Loucy (cell line): ENCODE data around the gene GSTM3.

Experiments used
- H2AFZ ChIP-seq: fragments of 200-600 bp; sonication (generic); 2 replicates; pipeline ENCODE4 v1.6.0; 2016; ENCODE audit warnings: antibody characterized with exemption, mild to moderate bottlenecking, low read length, moderate library complexity
- H3F3A ChIP-seq: fragments of 200-600 bp; 2 replicates; pipeline ENCODE4 v1.6.0; 2016; ENCODE audit warnings: antibody characterized with exemption, low read depth, mild to moderate bottlenecking
- H3K27me3 ChIP-seq: fragments of 200-600 bp; sonication (generic); 2 replicates; pipeline ENCODE4 v1.6.1; 2014; ENCODE audit warnings: low read length, mild to moderate bottlenecking; ENCODE audit not compliant: insufficient read depth, poor library complexity, severe bottlenecking
- H3K36me3 ChIP-seq: fragments of 200-600 bp; sonication (generic); 2 replicates; pipeline ENCODE4 v1.6.1; 2016; ENCODE audit warnings: low read length; ENCODE audit not compliant: insufficient read depth
- H3K4me1 ChIP-seq: fragments of 200-600 bp; sonication (generic); 2 replicates; pipeline ENCODE4 v1.5.1; 2014; ENCODE audit warnings: low read length, mild to moderate bottlenecking; ENCODE audit not compliant: insufficient read depth, poor library complexity, severe bottlenecking
- H3K4me2 ChIP-seq: fragments of 200-600 bp; sonication (generic); 2 replicates; pipeline ENCODE4 v1.6.0; 2014; ENCODE audit warnings: antibody characterized with exemption, low read length, low read depth, mild to moderate bottlenecking; ENCODE audit not compliant: poor library complexity, severe bottlenecking
- H3K4me3 ChIP-seq: fragments of 200-600 bp; sonication (generic); 2 replicates; pipeline ENCODE4 v1.5.1; 2014; ENCODE audit warnings: low read length, mild to moderate bottlenecking, mixed read lengths; ENCODE audit not compliant: poor library complexity, severe bottlenecking
- H3K79me2 ChIP-seq: fragments of 200-600 bp; sonication (generic); 2 replicates; pipeline ENCODE4 v1.6.1; 2014; ENCODE audit warnings: low read length; ENCODE audit not compliant: insufficient read depth
- H3K9ac ChIP-seq: fragments of 200-600 bp; sonication (generic); 2 replicates; pipeline ENCODE4 v1.6.0; 2014; ENCODE audit warnings: mild to moderate bottlenecking, low read depth, low read length, moderate library complexity; ENCODE audit not compliant: poor library complexity, severe bottlenecking
- H3K9me2 ChIP-seq: fragments of 200-600 bp; sonication (generic); replicated peaks from 2 replicates; pipeline ENCODE4 v1.6.1; 2016; ENCODE audit warnings: low read depth, low read length, mixed read lengths
- H3K9me3 ChIP-seq: fragments of 200-600 bp; sonication (generic); 2 replicates; pipeline ENCODE4 v1.6.1; 2014; ENCODE audit warnings: mild to moderate bottlenecking, antibody characterized with exemption, low read length, low read depth; ENCODE audit not compliant: insufficient read depth
- H4K20me1 ChIP-seq: fragments of 200-600 bp; sonication (generic); 2 replicates; pipeline ENCODE4 v1.6.0; 2014; ENCODE audit warnings: antibody characterized with exemption, low read length, mild to moderate bottlenecking; ENCODE audit not compliant: insufficient read depth, poor library complexity, severe bottlenecking
- EZH2phosphoT487 ChIP-seq: fragments of 200-600 bp; IDR thresholded peaks from 2 replicates; pipeline ENCODE4 v1.6.1; 2018; ENCODE audit warnings: antibody characterized with exemption, mild to moderate bottlenecking, moderate library complexity, borderline replicate concordance
- TF ChIP-seq, protein P1 (sequence below): fragments of 200-600 bp; sonication (generic); conservative IDR thresholded peaks from 2 replicates; pipeline ENCODE4 v1.5.1; 2014; ENCODE audit warnings: mild to moderate bottlenecking, antibody characterized with exemption, low read length

Gene GSTM3

DNA sequence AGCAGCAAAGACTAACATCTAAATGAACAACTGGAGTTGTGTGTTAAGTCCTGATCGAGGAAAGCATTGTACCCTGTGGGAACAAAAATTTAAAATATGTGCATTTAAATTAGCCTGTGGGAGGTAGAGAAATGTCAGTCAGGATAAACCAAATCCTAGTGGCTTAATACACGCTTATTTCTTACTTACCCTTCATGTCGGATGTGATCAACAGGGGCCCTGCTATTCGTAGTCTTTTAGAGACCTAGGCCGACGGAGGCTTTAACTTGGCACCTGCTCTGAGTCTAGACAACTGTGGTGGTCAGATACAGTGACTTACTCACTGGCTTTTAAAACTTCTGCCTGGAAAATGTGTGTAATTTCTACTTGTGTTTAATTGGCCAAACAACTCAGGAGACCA, 10.2 kb downstream of the GSTM3 start:
- no peak overlapping the region for H3K4me3 ChIP-seq
- no peaks in the 10 kb centered on the region for H3K36me3 ChIP-seq
- H3K9ac ChIP-seq: no peak overlapping the region
- no peak overlapping the region for H3K4me2 ChIP-seq
- TF ChIP-seq, protein P1, sequence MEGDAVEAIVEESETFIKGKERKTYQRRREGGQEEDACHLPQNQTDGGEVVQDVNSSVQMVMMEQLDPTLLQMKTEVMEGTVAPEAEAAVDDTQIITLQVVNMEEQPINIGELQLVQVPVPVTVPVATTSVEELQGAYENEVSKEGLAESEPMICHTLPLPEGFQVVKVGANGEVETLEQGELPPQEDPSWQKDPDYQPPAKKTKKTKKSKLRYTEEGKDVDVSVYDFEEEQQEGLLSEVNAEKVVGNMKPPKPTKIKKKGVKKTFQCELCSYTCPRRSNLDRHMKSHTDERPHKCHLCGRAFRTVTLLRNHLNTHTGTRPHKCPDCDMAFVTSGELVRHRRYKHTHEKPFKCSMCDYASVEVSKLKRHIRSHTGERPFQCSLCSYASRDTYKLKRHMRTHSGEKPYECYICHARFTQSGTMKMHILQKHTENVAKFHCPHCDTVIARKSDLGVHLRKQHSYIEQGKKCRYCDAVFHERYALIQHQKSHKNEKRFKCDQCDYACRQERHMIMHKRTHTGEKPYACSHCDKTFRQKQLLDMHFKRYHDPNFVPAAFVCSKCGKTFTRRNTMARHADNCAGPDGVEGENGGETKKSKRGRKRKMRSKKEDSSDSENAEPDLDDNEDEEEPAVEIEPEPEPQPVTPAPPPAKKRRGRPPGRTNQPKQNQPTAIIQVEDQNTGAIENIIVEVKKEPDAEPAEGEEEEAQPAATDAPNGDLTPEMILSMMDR: no peak
- no peak for TF ChIP-seq EZH2phosphoT487
- H3F3A ChIP-seq: no peaks in the 10 kb centered on the region
- H2AFZ ChIP-seq: no peak overlapping the region
- H3K9me3 ChIP-seq: no peaks in the 10 kb centered on the region
- no peaks in the 10 kb centered on the region for H3K9me2 ChIP-seq
- H3K79me2 ChIP-seq: no peaks in the 10 kb centered on the region
- H4K20me1 ChIP-seq: no peaks in the 10 kb centered on the region
- H3K4me1 ChIP-seq: no peaks in the 10 kb centered on the region
- H3K27me3 ChIP-seq: no peaks in the 10 kb centered on the region

DNA sequence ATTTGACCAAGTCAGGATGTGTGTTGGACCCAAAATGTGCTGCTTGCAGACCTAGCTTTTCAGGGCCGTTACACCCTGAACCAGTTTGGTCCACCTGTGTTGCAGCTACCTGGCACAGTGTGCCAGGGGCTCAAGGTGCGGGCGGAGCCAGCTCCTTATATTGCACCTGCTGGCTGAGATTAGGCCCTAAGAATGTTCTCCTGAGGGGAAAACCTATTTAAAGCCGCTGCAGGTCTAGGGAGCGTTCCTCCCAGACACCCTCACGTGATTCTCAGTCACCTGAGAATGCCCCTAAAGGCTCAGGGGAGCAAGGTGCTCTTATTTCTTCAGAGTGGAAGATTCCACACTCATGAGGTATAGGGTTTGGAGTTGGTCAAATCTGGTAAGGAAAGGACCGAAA, 12.0 kb downstream of the GSTM3 start:
- H3K9me2 ChIP-seq: no peaks in the 10 kb centered on the region
- H3K9ac ChIP-seq: no peak overlapping the region
- no peak overlapping the region for H3K4me3 ChIP-seq
- H3K4me2 ChIP-seq: no peak overlapping the region
- no peaks in the 10 kb centered on the region for H3K9me3 ChIP-seq
- H3K27me3 ChIP-seq: no peaks in the 10 kb centered on the region
- no peaks in the 10 kb centered on the region for H3K79me2 ChIP-seq
- no peaks in the 10 kb centered on the region for H4K20me1 ChIP-seq
- H2AFZ ChIP-seq: no peak overlapping the region
- H3F3A ChIP-seq: no peaks in the 10 kb centered on the region
- no peaks in the 10 kb centered on the region for H3K36me3 ChIP-seq
- TF ChIP-seq, protein P1: no peak
- TF ChIP-seq EZH2phosphoT487: no peak
- no peaks in the 10 kb centered on the region for H3K4me1 ChIP-seq

DNA sequence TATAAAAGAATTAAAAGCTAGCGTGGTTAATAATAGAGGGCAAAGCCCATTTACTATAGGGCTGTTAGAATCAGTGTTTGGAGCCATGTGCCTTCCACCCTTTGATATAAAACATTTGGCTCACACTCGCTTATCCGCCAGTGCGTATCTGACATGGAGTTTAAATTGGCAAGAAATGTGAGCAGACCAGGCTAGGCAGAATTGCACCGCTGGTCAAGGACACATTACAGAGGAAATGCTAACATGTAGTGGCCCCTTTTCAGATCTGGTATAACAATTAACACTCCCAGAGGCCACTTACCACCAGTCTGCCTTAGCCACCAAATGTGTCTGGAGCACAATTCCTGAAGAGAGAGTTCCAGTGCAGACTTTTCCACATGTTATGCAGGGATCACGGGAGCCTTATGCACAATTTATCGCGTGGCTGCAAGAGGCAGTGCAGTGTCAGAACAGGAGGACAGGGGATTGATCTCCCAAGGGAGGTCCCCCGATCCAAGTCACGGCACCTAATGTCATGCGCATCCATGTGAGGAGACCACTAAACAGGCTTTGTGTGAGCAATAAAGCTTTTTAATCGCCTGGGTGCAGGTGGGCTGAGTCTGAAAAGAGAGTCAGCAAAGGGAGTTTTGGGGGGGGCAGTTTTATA, 14.0 kb downstream of the GSTM3 start:
- Histone ChIP-seq H3K36me3 (no peaks in the 10 kb centered on the region), H3K27me3 (no peaks in the 10 kb centered on the region), H3K9me2 (no peaks in the 10 kb centered on the region), H3K4me2 (no peak overlapping the region), H3K4me1 (no peaks in the 10 kb centered on the region), H3K4me3 (no peak overlapping the region), H3F3A (no peaks in the 10 kb centered on the region), H3K9me3 (no peaks in the 10 kb centered on the region), H2AFZ (no peak overlapping the region), H3K9ac (no peak overlapping the region), H3K79me2 (no peaks in the 10 kb centered on the region), H4K20me1 (no peaks in the 10 kb centered on the region)
- no peak for TF ChIP-seq EZH2phosphoT487
- TF ChIP-seq, protein P1: no peak
